H1 (cell line): ENCODE results near the gene PLEK2. TPM values are rescaled to one million over a fixed set of nuclear protein-coding genes. Genes with fewer than 3 reads are reported as not detected.

Experiments
- CTCF ChIA-PET: fragments of 300-600 bp; sonication (Branson Sonifier 250); formaldehyde crosslinking; loops from one replicate; lab custom pipeline; 2021; ENCODE audit not compliant: partially characterized antibody; lab: Charles Lee
- POLR2A ChIA-PET: fragments of 300-600 bp; sonication (Branson Sonifier 250); formaldehyde crosslinking; loops from one replicate; lab custom pipeline; 2021; ENCODE audit warnings: inconsistent platforms; ENCODE audit not compliant: partially characterized antibody; lab: Charles Lee
- DNase-seq, 2 experiments: peaks; one replicate each; pipeline versions ENCODE4 v3.0.0 to v3.0.0-alpha.2; 2010 to 2022; ENCODE audit warnings: low spot score in 2 of 2, low read depth in 1 of 2, mixed read lengths in 1 of 2
- FAIRE-seq: peaks from 2 replicates; lab custom pipeline; 2011; peaks lifted over from hg19 to GRCh38; lab: Jason Lieb, UNC
- H2AFZ ChIP-seq: 2 replicates; pipeline ENCODE4 v1.8.1; 2012; ENCODE audit warnings: low read length, inconsistent platforms
- H2AK5ac ChIP-seq: 2 replicates; pipeline ENCODE4 v1.6.1; 2013; ENCODE audit warnings: low read depth, low read length
- H2BK120ac ChIP-seq: replicated peaks from 2 replicates; pipeline ENCODE3; 2013; ENCODE audit warnings: low read depth, low read length, inconsistent platforms
- H2BK12ac ChIP-seq: 2 replicates; pipeline ENCODE4 v1.6.1; 2013; ENCODE audit warnings: low read depth, low read length
- H2BK15ac ChIP-seq: 2 replicates; pipeline ENCODE4 v1.6.1; 2013; ENCODE audit warnings: low read length
- H2BK20ac ChIP-seq: 2 replicates; pipeline ENCODE4 v1.6.1; 2013; ENCODE audit warnings: low read length
- H2BK5ac ChIP-seq: 2 replicates; pipeline ENCODE4 v1.6.1; 2013; ENCODE audit warnings: low read depth, low read length
- H3K14ac ChIP-seq: 2 replicates; pipeline ENCODE4 v1.6.1; 2013; ENCODE audit warnings: inconsistent platforms; ENCODE audit not compliant: insufficient read length
- H3K18ac ChIP-seq: 2 replicates; pipeline ENCODE4 v1.6.1; 2013; ENCODE audit warnings: low read length; ENCODE audit errors: extremely low read depth
- H3K23ac ChIP-seq: 2 replicates; pipeline ENCODE4 v1.6.1; 2013; ENCODE audit warnings: inconsistent platforms; ENCODE audit not compliant: insufficient read length
- H3K23me2 ChIP-seq: 2 replicates; pipeline ENCODE4 v1.6.1; 2013; ENCODE audit warnings: low read depth, low read length
- H3K27ac ChIP-seq: 2 replicates; pipeline ENCODE4 v1.6.1; 2011; ENCODE audit warnings: low read depth, low read length, inconsistent platforms
- H3K27me3 ChIP-seq, 4 experiments: replicated peaks in 1 of 4; 1 replicate in 1 of 4; 2 replicates in 3 of 4; pipeline versions ENCODE4 v1.6.1 to v1.8.1; 2011 to 2013; ENCODE audit warnings: low read length in 3 of 4, mild to moderate bottlenecking in 3 of 4, inconsistent platforms in 2 of 4, mixed read lengths in 2 of 4, moderate library complexity in 1 of 4; ENCODE audit not compliant: control insufficient read depth in 3 of 4, insufficient read depth in 3 of 4; ENCODE audit errors: extremely low read depth in 1 of 4
- H3K36me3 ChIP-seq, 4 experiments: 2 replicates each; pipeline versions ENCODE4 v1.6.1 to v1.8.1; 2011 to 2013; ENCODE audit warnings: mild to moderate bottlenecking in 4 of 4, low read length in 3 of 4, moderate library complexity in 2 of 4, control low read depth in 1 of 4, inconsistent platforms in 1 of 4; ENCODE audit not compliant: insufficient read depth in 4 of 4, control insufficient read depth in 2 of 4
- H3K4ac ChIP-seq: replicated peaks from 2 replicates; pipeline ENCODE3; 2013; ENCODE audit warnings: low read length, low read depth, mixed read lengths, inconsistent platforms; ENCODE audit not compliant: insufficient read length
- H3K4me1 ChIP-seq, 4 experiments: replicated peaks in 1 of 4; 1 replicate in 1 of 4; 2 replicates in 3 of 4; pipeline versions ENCODE4 v1.6.1 to v1.8.1; 2011 to 2013; ENCODE audit warnings: low read length in 3 of 4, inconsistent platforms in 2 of 4, mixed read lengths in 1 of 4; ENCODE audit not compliant: insufficient read depth in 4 of 4, control insufficient read depth in 3 of 4
- H3K4me2 ChIP-seq, 2 experiments: 2 replicates each; pipeline versions ENCODE4 v1.6.1 to v1.8.1; 2011 to 2013; ENCODE audit warnings: low read depth in 2 of 2, low read length in 2 of 2, control low read depth in 1 of 2, inconsistent platforms in 1 of 2, mild to moderate bottlenecking in 1 of 2; ENCODE audit not compliant: insufficient read depth in 1 of 2
- H3K4me3 ChIP-seq, 4 experiments: fragments of 200-600, 300-600 bp in 1 of 4; sonication (generic), shearing (Covaris generic), sonication (Bioruptor Twin) in 1 of 4; 2 replicates each; pipeline versions ENCODE4 v1.5.1 to v1.8.1; 2011 to 2016; ENCODE audit warnings: low read length in 4 of 4, low read depth in 3 of 4, control low read depth in 2 of 4, inconsistent platforms in 2 of 4, mild to moderate bottlenecking in 2 of 4, mixed read lengths in 1 of 4, moderate library complexity in 1 of 4; ENCODE audit not compliant: insufficient read depth in 2 of 4; ENCODE audit errors: extremely low read depth in 1 of 4
- H3K56ac ChIP-seq: replicated peaks from 2 replicates; pipeline ENCODE3; 2013; ENCODE audit warnings: low read depth, mild to moderate bottlenecking, mixed read lengths, low read length, inconsistent platforms; ENCODE audit not compliant: insufficient read length
- H3K79me1 ChIP-seq: 2 replicates; pipeline ENCODE4 v1.6.1; 2013; ENCODE audit warnings: low read depth, low read length, control low read depth
- H3K79me2 ChIP-seq, 2 experiments: 2 replicates each; pipeline versions ENCODE4 v1.6.1 to v1.8.1; 2012 to 2013; ENCODE audit warnings: low read length in 2 of 2, mild to moderate bottlenecking in 2 of 2, inconsistent platforms in 1 of 2; ENCODE audit not compliant: insufficient read depth in 2 of 2, control insufficient read depth in 1 of 2
- H3K9ac ChIP-seq, 4 experiments: replicated peaks in 1 of 4; 1 replicate in 1 of 4; 2 replicates in 3 of 4; pipeline versions ENCODE4 v1.6.1 to v1.8.1; 2011 to 2013; ENCODE audit warnings: low read depth in 3 of 4, low read length in 3 of 4, control low read depth in 2 of 4, mild to moderate bottlenecking in 2 of 4, moderate library complexity in 2 of 4, inconsistent platforms in 1 of 4; ENCODE audit errors: extremely low read depth in 1 of 4
- H3K9me3 ChIP-seq, 2 experiments: 2 replicates each; pipeline versions ENCODE4 v1.6.1 to v1.8.1; 2012 to 2013; ENCODE audit warnings: mild to moderate bottlenecking in 2 of 2, moderate library complexity in 2 of 2, control low read depth in 1 of 2, inconsistent platforms in 1 of 2, low read depth in 1 of 2, low read length in 1 of 2, mixed read lengths in 1 of 2; ENCODE audit not compliant: insufficient read depth in 2 of 2
- H4K20me1 ChIP-seq, 2 experiments: replicated peaks in 1 of 2; 2 replicates each; pipeline versions ENCODE3 to v1.8.1; 2011 to 2013; ENCODE audit warnings: inconsistent platforms in 2 of 2, low read length in 2 of 2, mild to moderate bottlenecking in 1 of 2; ENCODE audit not compliant: insufficient read depth in 2 of 2, control insufficient read depth in 1 of 2
- H4K5ac ChIP-seq: 2 replicates; pipeline ENCODE4 v1.6.1; 2013; ENCODE audit warnings: low read length, low read depth, mixed read lengths, inconsistent platforms; ENCODE audit not compliant: insufficient read length
- H4K8ac ChIP-seq: 2 replicates; pipeline ENCODE4 v1.8.0; 2013; ENCODE audit warnings: mild to moderate bottlenecking, moderate library complexity, low read length, inconsistent platforms; ENCODE audit not compliant: insufficient read depth; ENCODE audit errors: extremely low read depth
- H4K91ac ChIP-seq: replicated peaks from 2 replicates; pipeline ENCODE3; 2013; ENCODE audit warnings: low read length, mixed read lengths, inconsistent platforms; ENCODE audit not compliant: insufficient read length
- ASH2L ChIP-seq: fragments of 200-600, 300-600 bp; sonication (generic); IDR thresholded peaks from one replicate; pipeline ENCODE4 v1.7.1; 2017; ENCODE audit warnings: low read length
- BACH1 ChIP-seq: IDR thresholded peaks from 2 replicates; pipeline ENCODE4 v1.6.1; 2012; ENCODE audit warnings: low read length, improper control_type of control experiment
- BRCA1 ChIP-seq: IDR thresholded peaks from 2 replicates; pipeline ENCODE4 v1.6.1; 2012; ENCODE audit warnings: low read depth, low read length, improper control_type of control experiment
- CBX8 ChIP-seq: fragments of 300-800, 300-1000 bp; sonication (generic); IDR thresholded peaks from 2 replicates; pipeline ENCODE4 v1.7.1; 2016; ENCODE audit warnings: low read depth, low read length, borderline replicate concordance
- CTBP2 ChIP-seq: IDR thresholded peaks from 2 replicates; pipeline ENCODE4 v1.7.0; 2011; ENCODE audit warnings: borderline replicate concordance, mild to moderate bottlenecking, moderate library complexity, mixed read lengths, low read length; ENCODE audit not compliant: insufficient read depth, insufficient read length
- E2F6 ChIP-seq: IDR thresholded peaks from 2 replicates; pipeline ENCODE4 v1.6.1; 2012; ENCODE audit warnings: inconsistent platforms
- EGR1 ChIP-seq: IDR thresholded peaks from 2 replicates; pipeline ENCODE4 v1.6.1; 2011; ENCODE audit warnings: low read depth, low read length, borderline replicate concordance
- PHF8 ChIP-seq: fragments of 200-600 bp; sonication (generic); conservative IDR thresholded peaks from 2 replicates; pipeline ENCODE4 v1.7.1; 2012; ENCODE audit warnings: low read depth, mild to moderate bottlenecking, inconsistent platforms, low read length, moderate library complexity
- SP2 ChIP-seq: IDR thresholded peaks from 2 replicates; pipeline ENCODE4 v1.6.1; 2012; ENCODE audit warnings: mild to moderate bottlenecking, low read length, inconsistent platforms
- TAF1 ChIP-seq: IDR thresholded peaks from 2 replicates; pipeline ENCODE4 v1.6.1; 2011; ENCODE audit warnings: mild to moderate bottlenecking, low read depth, low read length
- TAF7 ChIP-seq: optimal IDR thresholded peaks from 2 replicates; pipeline ENCODE3; 2011; ENCODE audit warnings: low read depth, mild to moderate bottlenecking, inconsistent platforms, low read length, moderate library complexity, borderline replicate concordance
- TCF12 ChIP-seq: IDR thresholded peaks from 2 replicates; pipeline ENCODE4 v1.6.1; 2011; ENCODE audit warnings: low read depth, mild to moderate bottlenecking, low read length
- TEAD4 ChIP-seq: IDR thresholded peaks from 2 replicates; pipeline ENCODE4 v1.6.1; 2012; ENCODE audit warnings: low read depth, low read length, inconsistent platforms, mixed read lengths
- WGBS, 2 experiments: shearing (Covaris generic) in 1 of 2; methylation state at CpG; one replicate each; pipeline versions ENCODE4 v1.1.6 to v1.1.7; 2013 to 2015; ENCODE audit warnings: low lambda C conversion rate in 2 of 2, mixed read lengths in 2 of 2, inconsistent platforms in 1 of 2, low coverage in 1 of 2, missing lambda C conversion rate in 1 of 2; ENCODE audit not compliant: insufficient replicate concordance in 2 of 2, insufficient coverage in 1 of 2, insufficient read length in 1 of 2; ENCODE audit errors: extremely low coverage in 1 of 2, missing lambda C conversion rate in 1 of 2; 5-methylcytosine and 5-hydroxymethylcytosine counted together
- polyA plus RNA-seq, 7 experiments: library from polyadenylated mRNA; depleted of rRNA in 3 of 7; stranded (reverse) in 5 of 7; unstranded in 2 of 7; fragments of >200 nt in 5 of 7; fragments of 200-250 nt in 2 of 7; gene quantifications; 1 replicate in 5 of 7; 2 replicates in 1 of 7; 4 replicates in 1 of 7; pipeline versions ENCODE4 v1.2.1 to v1.2.3, GENCODE V29; 2011 to 2013; ENCODE audit warnings: missing spikeins in 2 of 7, mixed read lengths in 2 of 7
- total RNA-seq: library from RNA; stranded (reverse); fragmentation: NEBNext Ultra II Directional; extraction: Animal tissue kit (Norgen Biotek cat#: 25700); gene quantifications from 2 replicates; pipeline ENCODE4 v1.2.1, GENCODE V29; 2021

The PLEK2 gene
- total and polyA plus RNA-seq, 2 of the 8 experiments (the other 6 are each of a cell fraction or from before 2014, with no cell fraction given), result 0.41 to 2.1 TPM

- ChIA-PET POLR2A (no interaction called here), CTCF (interaction anchor here (0.8 to 21.6 kb wide), 18 partner anchors 9 to 243 kb away, joined by 3 to 446 read pairs (median 4); partner anchors contain the start of genes ARG2 and ATP6V1D)
- Histone ChIP-seq H3K4ac (no peak overlapping the region), H3K9ac (no peak overlapping the region), H3K4me1 (no peaks in the 10 kb centered on the region), H3K23ac (no peak overlapping the region), H4K8ac (no peak overlapping the region), H2BK120ac (no peak overlapping the region), H2BK5ac (no peak overlapping the region), H3K27ac (no peak overlapping the region), H2BK15ac (no peak overlapping the region), H3K4me2 (no peak overlapping the region), H2AFZ (no peak overlapping the region), H3K18ac (no peak overlapping the region), H2AK5ac (no peak overlapping the region), H3K36me3 (no peaks in the 10 kb centered on the region), H3K14ac (no peak overlapping the region), H3K23me2 (no peaks in the 10 kb centered on the region), H2BK12ac (no peak overlapping the region), H3K79me2 (no peaks in the 10 kb centered on the region), H3K4me3 (no peak overlapping the region), H4K91ac (no peak overlapping the region), H4K20me1 (no peaks in the 10 kb centered on the region), H3K9me3 (no peaks in the 10 kb centered on the region), H4K5ac (no peak overlapping the region), H3K27me3 (no peaks in the 10 kb centered on the region), H2BK20ac (no peak overlapping the region), H3K56ac (no peak overlapping the region), H3K79me1 (no peaks in the 10 kb centered on the region)
- DNase-seq (no peak), FAIRE-seq (no peak)
- WGBS, 2 experiments, result 91% methylated on average over 11 of the region's 11 CpGs; no CpG with 5 or more reads in 1 of the 2 experiments
- TF ChIP-seq EGR1, result no peak
- TF ChIP-seq TEAD4, result no peak
- TF ChIP-seq BACH1, result no peak
- no peak for TF ChIP-seq CTBP2
- no peak for TF ChIP-seq TCF12
- no peak for TF ChIP-seq PHF8
- no peak for TF ChIP-seq ASH2L
- TF ChIP-seq BRCA1, result no peak
- TF ChIP-seq CBX8, result no peak
- no peak for TF ChIP-seq SP2
- TF ChIP-seq E2F6, result no peak
- TF ChIP-seq TAF1, result no peak
- no peak for TF ChIP-seq TAF7
Measured at GRCh38 chr14:67421356-67422224, 9.6 kb upstream of the PLEK2 start.
